Cardiac muscle cell (in vitro differentiated cells and primary cell): Measurements from ENCODE around the gene P2RX4. TPM values are rescaled to one million over a fixed set of nuclear protein-coding genes. Genes with fewer than 3 reads are reported as not detected.
"Not testable (repeated sequence)": the region's sequence is repeated elsewhere in the genome, so short reads cannot be mapped to it uniquely, and the experiment has no call there.

Source experiments
- DNase-seq, 2 donors: peaks; one replicate each; pipeline versions ENCODE4 v3.0.0 to v3.0.0-alpha.2; 2010 to 2017; ENCODE audit warnings: low read depth in 1 of 2, low spot score in 1 of 2
- H3K27ac ChIP-seq: fragments of 200-600 bp; sonication (generic); 2 replicates; pipeline ENCODE4 v1.5.1; 2016
- H3K27me3 ChIP-seq: fragments of 200-600 bp; sonication (generic); 2 replicates; pipeline ENCODE4 v1.6.0; 2016; ENCODE audit warnings: control low read depth
- H3K36me3 ChIP-seq: fragments of 200-600 bp; sonication (generic); 2 replicates; pipeline ENCODE4 v1.5.1; 2016; ENCODE audit warnings: control low read depth
- H3K4me1 ChIP-seq: fragments of 200-600 bp; sonication (generic); 2 replicates; pipeline ENCODE4 v1.8.1; 2017; ENCODE audit warnings: low read depth, mild to moderate bottlenecking, mixed run types
- H3K4me3 ChIP-seq: fragments of 200-600 bp; sonication (generic); 2 replicates; pipeline ENCODE4 v1.5.1; 2016; ENCODE audit warnings: mild to moderate bottlenecking
- H3K9me3 ChIP-seq: fragments of 200-600 bp; sonication (generic); 2 replicates; pipeline ENCODE4 v1.5.1; 2017; ENCODE audit warnings: low read depth, mild to moderate bottlenecking, control low read depth
- polyA plus RNA-seq: library from polyadenylated mRNA; unstranded; fragments of >200 nt; fragmentation: Nextera tagmentation; extraction: Ambion mirVana; gene quantifications from 2 replicates; pipeline ENCODE4 v1.2.1, GENCODE V29; 2016
- total RNA-seq: library from RNA; depleted of rRNA; stranded (reverse); fragments of >200 nt; gene quantifications from 2 replicates; pipeline ENCODE4 v1.2.3, GENCODE V29; 2016
- TF ChIP-seq, protein P1 (sequence below): IDR thresholded peaks from 2 replicates; pipeline ENCODE4 v1.5.1; 2012; ENCODE audit warnings: low read depth, mild to moderate bottlenecking, low read length

Gene P2RX4
- total and polyA plus RNA-seq, 2 experiments from 2014 or later = 19.4 to 38.2 TPM

DNA sequence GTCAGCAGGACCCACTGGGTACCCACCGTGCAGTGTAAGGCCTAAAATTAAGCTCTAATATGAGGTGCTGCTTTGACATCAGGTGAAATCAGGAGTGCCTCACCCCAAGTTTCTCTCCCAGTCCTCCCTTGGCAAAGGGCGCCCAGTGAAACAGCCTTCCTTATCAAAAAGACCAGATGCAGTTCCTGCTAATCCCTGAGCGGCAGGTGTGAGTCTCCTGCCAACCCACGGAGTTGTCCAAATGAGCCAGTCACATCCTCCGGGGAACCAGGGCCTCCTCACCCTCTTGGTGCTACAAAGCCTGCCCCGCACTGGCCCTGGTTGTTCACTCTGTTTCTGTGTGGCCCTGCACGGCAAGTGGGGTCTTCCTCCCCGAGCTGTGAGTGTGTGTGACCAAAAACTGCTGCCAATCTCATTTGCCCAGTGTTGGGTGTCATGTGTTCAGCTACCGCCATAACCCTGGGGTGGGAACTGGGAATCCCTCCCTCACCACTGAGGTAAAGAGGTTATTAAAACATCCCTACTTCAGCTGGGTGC lies 20.2 kb upstream of the P2RX4 start:
- no peak overlapping the region for H3K4me3 ChIP-seq
- H3K9me3 ChIP-seq = no peaks in the 10 kb centered on the region
- H3K27ac ChIP-seq = no peak overlapping the region
- no peaks in the 10 kb centered on the region for H3K27me3 ChIP-seq
- TF ChIP-seq, protein P1, sequence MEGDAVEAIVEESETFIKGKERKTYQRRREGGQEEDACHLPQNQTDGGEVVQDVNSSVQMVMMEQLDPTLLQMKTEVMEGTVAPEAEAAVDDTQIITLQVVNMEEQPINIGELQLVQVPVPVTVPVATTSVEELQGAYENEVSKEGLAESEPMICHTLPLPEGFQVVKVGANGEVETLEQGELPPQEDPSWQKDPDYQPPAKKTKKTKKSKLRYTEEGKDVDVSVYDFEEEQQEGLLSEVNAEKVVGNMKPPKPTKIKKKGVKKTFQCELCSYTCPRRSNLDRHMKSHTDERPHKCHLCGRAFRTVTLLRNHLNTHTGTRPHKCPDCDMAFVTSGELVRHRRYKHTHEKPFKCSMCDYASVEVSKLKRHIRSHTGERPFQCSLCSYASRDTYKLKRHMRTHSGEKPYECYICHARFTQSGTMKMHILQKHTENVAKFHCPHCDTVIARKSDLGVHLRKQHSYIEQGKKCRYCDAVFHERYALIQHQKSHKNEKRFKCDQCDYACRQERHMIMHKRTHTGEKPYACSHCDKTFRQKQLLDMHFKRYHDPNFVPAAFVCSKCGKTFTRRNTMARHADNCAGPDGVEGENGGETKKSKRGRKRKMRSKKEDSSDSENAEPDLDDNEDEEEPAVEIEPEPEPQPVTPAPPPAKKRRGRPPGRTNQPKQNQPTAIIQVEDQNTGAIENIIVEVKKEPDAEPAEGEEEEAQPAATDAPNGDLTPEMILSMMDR = no peak
- DNase-seq = no peak
- H3K36me3 ChIP-seq = no peaks in the 10 kb centered on the region
- no peaks in the 10 kb centered on the region for H3K4me1 ChIP-seq

DNA sequence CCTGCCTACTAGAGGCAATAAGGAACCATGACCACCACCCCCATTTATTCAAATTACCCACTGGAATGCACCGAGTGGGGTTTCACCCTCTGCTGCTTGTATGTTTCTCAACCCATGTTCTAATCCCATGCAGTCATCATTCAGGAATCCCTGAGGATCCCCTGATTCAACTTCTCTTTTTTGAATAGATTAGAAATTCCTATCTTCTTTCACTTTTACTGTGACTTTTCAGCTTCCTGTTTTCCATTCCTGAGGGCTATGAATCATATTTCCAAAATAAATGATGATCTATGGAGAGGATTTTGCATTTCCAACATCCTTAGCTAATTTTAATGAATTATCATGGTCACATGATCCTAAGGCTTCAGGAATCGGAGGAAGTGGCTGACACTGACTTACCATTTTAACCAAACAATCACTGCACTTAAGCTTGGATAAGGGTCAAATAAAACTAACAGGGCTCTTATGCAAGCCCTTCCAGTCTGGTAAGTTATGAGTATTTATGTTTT lies 19.4 kb upstream of the P2RX4 start:
- peak in 1 of 2 donors; percentile 91 for DNase-seq
- Histone ChIP-seq H3K4me3 (no peak overlapping the region), H3K27me3 (no peaks in the 10 kb centered on the region), H3K4me1 (no peaks in the 10 kb centered on the region), H3K9me3 (no peaks in the 10 kb centered on the region), H3K36me3 (no peaks in the 10 kb centered on the region), H3K27ac (no peak overlapping the region)
- TF ChIP-seq, protein P1 = no peak

DNA sequence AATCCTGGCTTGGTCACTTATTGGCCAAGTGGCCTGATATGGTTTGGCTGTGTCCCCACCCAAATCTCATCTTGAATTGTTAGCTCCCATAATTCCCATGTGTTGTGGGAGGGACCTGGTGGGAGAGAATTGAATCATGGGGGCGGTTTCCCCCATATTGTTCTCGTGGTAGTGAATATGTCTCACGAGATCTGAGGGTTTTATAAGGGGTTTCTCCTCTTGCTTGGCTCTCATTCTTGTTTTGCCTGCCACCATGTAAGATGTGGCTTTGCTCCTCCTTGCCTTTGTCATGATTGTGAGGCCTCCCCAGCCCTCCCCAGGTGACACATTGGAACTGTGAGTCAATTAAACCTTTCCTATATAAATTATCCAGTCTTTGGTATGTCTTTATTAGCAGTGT lies 18.8 kb upstream of the P2RX4 start:
- Histone ChIP-seq H3K4me3 (no peak overlapping the region), H3K27me3 (no peaks in the 10 kb centered on the region), H3K27ac (no peak overlapping the region), H3K4me1 (no peaks in the 10 kb centered on the region), H3K9me3 (no peaks in the 10 kb centered on the region), H3K36me3 (no peaks in the 10 kb centered on the region)
- TF ChIP-seq, protein P1 = no peak
- DNase-seq = no peak

DNA sequence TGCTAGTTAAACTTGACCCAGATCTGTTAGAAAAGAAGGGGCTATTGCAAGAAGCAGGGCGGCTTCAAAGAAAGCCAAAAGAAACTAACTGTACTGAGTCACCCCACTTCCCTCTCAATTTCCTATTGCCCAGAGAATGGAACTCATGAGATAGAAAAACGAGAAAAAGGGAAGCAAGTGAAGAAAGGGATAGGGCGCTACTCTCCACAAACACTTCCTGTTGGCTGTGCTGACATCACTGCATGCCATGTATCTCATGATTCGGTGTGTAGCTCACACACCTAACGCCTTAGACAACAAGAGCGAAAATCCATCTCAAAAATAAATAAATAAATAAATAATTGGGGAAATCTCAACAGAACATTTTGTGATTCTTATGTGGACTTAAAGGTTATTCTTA lies 13.0 kb upstream of the P2RX4 start:
- Histone ChIP-seq H3K9me3 (no peaks in the 10 kb centered on the region), H3K27me3 (no peaks in the 10 kb centered on the region), H3K4me3 (no peak overlapping the region), H3K27ac (no peak overlapping the region), H3K36me3 (no peaks in the 10 kb centered on the region), H3K4me1 (no peaks in the 10 kb centered on the region)
- no peak for DNase-seq
- TF ChIP-seq, protein P1 = no peak

DNA sequence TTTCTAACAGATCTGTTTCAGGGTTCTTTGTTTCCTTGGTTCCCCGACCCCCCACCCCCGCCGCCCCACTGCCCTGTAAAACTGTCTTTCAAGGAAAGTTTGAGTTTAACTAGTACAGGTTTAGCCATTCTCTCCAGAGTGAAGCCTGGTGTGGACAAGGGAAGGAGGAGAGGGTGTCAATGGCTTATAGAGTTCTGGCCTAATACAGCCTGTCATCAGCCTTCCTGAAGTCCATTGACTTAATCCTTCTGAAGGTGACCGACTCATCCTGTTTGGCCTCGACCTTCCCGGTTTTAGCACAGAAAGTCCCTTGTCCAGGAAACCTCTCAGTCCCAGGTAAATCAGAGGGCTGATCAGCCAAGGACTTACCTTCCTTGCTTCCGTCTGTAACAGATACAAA lies 11.0 kb upstream of the P2RX4 start:
- no peak overlapping the region for H3K27ac ChIP-seq

DNA sequence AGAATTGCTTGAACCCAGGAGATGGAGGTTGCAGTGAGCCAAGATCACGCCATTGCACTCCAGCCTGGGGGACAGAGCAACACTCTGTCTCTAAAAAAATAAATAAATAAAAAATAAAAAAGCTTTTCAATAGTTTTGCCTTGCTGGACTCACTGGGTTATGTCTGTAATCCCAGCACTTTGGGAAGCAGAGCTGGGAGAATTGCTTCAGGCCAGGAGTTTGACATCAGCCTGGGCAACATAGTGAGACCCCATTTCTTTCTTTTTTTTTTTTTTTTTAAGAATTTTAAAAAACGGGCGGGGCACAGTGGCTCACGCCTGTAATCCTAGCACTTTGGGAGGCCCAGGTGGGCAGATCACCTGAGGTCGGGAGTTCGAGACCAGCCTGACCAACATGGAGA lies 8.8 kb upstream of the P2RX4 start:
- H3K27ac ChIP-seq, DNase-seq, H3K27me3 ChIP-seq, H3K4me3 ChIP-seq, H3K36me3 ChIP-seq, H3K4me1 ChIP-seq, H3K9me3 ChIP-seq: not testable (repeated sequence)

More for the DNA sequence above, 11.0 kb upstream of the P2RX4 start:
- Histone ChIP-seq H3K27me3 (no peaks in the 10 kb centered on the region), H3K4me3 (no peak overlapping the region), H3K4me1 (no peaks in the 10 kb centered on the region), H3K9me3 (no peaks in the 10 kb centered on the region), H3K36me3 (no peaks in the 10 kb centered on the region)
- TF ChIP-seq, protein P1 = no peak
- DNase-seq = no peak
